ENCODE data around the gene FGFBP1.

The FGFBP1 gene

DNA sequence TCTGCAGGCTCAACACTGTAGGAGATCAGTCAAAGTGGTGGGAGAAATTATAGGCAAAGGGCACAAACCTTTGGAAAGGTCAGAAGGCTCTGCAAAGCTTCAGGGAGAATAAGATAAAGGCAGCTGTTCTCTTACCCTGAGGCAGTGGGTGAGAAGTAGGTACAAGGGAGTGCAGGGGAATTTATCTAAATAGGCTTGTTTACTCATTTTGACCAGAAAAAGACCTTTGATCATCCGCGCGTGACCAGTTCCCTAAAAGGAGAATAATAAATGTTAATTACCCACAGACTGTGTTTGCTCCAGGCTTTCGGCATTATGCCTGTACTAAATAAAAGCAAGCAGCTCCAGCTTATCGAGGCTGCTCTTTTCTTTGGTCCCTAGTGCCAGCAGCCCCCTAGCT lies 15.1 kb upstream of the FGFBP1 start:
- TF ChIP-seq, protein P1, sequence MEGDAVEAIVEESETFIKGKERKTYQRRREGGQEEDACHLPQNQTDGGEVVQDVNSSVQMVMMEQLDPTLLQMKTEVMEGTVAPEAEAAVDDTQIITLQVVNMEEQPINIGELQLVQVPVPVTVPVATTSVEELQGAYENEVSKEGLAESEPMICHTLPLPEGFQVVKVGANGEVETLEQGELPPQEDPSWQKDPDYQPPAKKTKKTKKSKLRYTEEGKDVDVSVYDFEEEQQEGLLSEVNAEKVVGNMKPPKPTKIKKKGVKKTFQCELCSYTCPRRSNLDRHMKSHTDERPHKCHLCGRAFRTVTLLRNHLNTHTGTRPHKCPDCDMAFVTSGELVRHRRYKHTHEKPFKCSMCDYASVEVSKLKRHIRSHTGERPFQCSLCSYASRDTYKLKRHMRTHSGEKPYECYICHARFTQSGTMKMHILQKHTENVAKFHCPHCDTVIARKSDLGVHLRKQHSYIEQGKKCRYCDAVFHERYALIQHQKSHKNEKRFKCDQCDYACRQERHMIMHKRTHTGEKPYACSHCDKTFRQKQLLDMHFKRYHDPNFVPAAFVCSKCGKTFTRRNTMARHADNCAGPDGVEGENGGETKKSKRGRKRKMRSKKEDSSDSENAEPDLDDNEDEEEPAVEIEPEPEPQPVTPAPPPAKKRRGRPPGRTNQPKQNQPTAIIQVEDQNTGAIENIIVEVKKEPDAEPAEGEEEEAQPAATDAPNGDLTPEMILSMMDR (IDR thresholded peaks at IDR 0.05; ENCODE audit: low read depth, low read length): no peak
- H3K9me3 ChIP-seq: no peaks in the 10 kb centered on the region
- H3K4me1 ChIP-seq: no peaks in the 10 kb centered on the region
- no peak overlapping the region for H3K4me3 ChIP-seq (ENCODE audit: low read depth, low read length)
- no peaks in the 10 kb centered on the region for H3K36me3 ChIP-seq
- H3K27me3 ChIP-seq: no peaks in the 10 kb centered on the region
- DNase-seq: no peak

DNA sequence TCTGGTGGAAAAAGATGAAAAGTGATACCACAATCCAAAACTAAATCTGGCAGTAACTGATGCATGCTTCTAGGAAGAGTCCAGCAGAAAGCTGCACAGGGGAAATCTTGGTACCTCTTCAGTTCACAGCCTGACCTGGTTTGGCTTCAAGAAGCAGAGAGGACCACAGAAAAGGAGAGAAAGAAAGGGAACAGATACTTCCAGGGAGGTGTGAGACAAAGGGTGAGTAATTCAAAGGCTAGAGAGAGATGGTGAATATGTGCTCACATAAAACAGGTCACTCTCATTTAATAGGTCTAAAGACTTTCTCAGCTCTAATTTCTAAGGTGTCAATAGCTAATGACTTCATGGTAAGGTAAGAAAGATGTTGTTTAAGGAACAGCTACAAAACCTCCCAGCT lies 13.2 kb upstream of the FGFBP1 start:
- H3K27me3 ChIP-seq: no peaks in the 10 kb centered on the region; the same call in 1 of the 2 replicates
- H3K36me3 ChIP-seq: no peaks in the 10 kb centered on the region
- TF ChIP-seq, protein P1 (IDR thresholded peaks at IDR 0.05; ENCODE audit: low read depth, low read length): no peak
- no peak for DNase-seq
- H3K4me3 ChIP-seq (ENCODE audit: low read depth, low read length): no peak overlapping the region
- no peaks in the 10 kb centered on the region for H3K9me3 ChIP-seq
- H3K4me1 ChIP-seq: no peaks in the 10 kb centered on the region

DNA sequence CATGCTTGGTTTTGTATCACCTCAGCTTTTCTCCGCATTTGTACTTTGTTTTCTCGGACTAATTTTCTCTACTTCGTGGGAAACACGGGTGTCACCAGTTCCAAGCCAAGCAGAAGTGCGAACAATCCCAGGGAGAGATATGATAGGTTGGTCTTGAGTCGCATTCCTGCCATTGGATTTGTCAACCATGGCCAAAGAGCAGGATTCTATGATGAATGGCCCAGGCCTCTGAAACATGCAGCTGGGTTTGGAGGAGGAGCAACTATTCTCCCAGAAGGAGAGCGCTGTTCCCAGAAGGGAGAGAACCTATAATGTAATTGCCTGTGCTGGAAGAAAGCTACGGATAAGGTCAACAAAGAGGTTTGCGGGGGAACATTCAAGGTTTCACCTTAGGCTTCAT lies 10.3 kb upstream of the FGFBP1 start:
- no peak overlapping the region for H3K4me3 ChIP-seq (ENCODE audit: low read depth, low read length)
- H3K36me3 ChIP-seq: no peaks in the 10 kb centered on the region
- no peaks in the 10 kb centered on the region; the same call in none of the 2 replicates for H3K27me3 ChIP-seq
- no peak for DNase-seq
- H3K4me1 ChIP-seq: no peaks in the 10 kb centered on the region
- TF ChIP-seq, protein P1 (IDR thresholded peaks at IDR 0.05; ENCODE audit: low read depth, low read length): no peak
- no peaks in the 10 kb centered on the region for H3K9me3 ChIP-seq

DNA sequence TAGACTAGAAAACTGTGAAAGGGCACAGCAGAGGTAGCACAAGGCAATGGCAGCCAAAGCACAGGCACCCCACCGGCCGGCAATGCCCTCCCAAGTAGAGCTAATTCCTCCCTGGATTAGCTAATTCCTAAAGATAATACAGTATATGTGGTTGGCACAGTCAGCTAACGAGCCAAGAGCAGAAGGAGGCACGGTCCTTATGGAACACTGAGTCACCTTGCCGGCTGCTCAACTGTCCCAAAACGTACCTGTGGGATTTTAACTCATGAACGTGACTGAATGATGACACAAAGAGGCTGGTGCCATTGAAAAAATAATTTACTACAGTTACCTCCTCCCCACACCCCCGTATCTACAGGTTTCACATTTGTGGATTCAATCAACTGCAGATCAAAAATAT lies 9.1 kb upstream of the FGFBP1 start:
- DNase-seq: no peak
- H3K4me3 ChIP-seq (ENCODE audit: low read depth, low read length): no peak overlapping the region
- no peaks in the 10 kb centered on the region for H3K36me3 ChIP-seq
- H3K4me1 ChIP-seq: no peaks in the 10 kb centered on the region
- no peaks in the 10 kb centered on the region; the same call in none of the 2 replicates for H3K27me3 ChIP-seq
- TF ChIP-seq, protein P1 (IDR thresholded peaks at IDR 0.05; ENCODE audit: low read depth, low read length): no peak
- H3K9me3 ChIP-seq: no peaks in the 10 kb centered on the region

DNA sequence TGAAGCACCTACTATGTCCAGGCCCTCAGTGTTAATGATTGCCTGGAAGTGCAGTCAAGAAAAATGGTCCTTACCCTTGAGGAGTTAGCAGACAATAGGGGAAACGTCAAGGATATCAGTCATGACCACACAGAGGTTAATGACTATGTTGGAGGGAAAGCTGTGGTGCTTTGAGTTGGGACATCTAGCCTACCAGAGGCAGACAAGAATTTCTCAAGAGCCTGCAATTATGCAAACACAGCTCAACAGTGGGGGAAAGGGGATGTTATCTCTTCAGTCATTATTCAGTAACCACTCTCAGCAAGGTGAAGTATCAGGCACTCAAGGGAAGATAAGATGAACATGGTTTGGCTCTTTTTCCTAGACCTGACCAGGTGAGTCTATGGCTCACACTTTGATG lies 7.0 kb upstream of the FGFBP1 start:
- TF ChIP-seq, protein P1 (IDR thresholded peaks at IDR 0.05; ENCODE audit: low read depth, low read length): no peak
- no peak overlapping the region for H3K4me3 ChIP-seq (ENCODE audit: low read depth, low read length)
- no peaks in the 10 kb centered on the region for H3K36me3 ChIP-seq
- no peaks in the 10 kb centered on the region for H3K4me1 ChIP-seq
- no peak for DNase-seq
- H3K27me3 ChIP-seq: no peaks in the 10 kb centered on the region; the same call in none of the 2 replicates
- no peaks in the 10 kb centered on the region for H3K9me3 ChIP-seq

DNA sequence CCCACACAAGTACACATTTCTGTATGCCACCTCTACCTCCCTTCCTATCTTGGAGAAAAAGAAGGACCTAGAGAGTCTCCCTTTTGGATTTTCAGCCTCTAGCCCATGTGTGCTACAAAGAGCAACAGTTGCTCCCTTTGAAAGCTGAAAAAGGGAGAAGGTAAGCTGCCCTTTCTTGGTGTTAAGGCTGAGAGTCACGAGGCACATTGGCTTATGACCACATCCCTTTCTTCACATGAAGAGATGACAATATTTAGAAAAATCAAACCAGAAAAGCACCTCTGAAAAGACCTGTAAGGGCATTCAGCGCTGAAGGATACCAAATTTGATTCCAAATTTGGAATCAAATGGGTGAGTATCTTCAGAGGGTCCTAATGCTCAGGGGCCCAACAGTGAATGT lies 6.4 kb upstream of the FGFBP1 start:
- TF ChIP-seq, protein P1 (IDR thresholded peaks at IDR 0.05; ENCODE audit: low read depth, low read length): no peak
- no peaks in the 10 kb centered on the region for H3K9me3 ChIP-seq
- no peaks in the 10 kb centered on the region for H3K4me1 ChIP-seq
- DNase-seq: no peak
- no peaks in the 10 kb centered on the region for H3K36me3 ChIP-seq
- H3K4me3 ChIP-seq (ENCODE audit: low read depth, low read length): no peak overlapping the region
- H3K27me3 ChIP-seq: peaks cover 4% of the 10 kb centered on the region
